HCT116 (cell line): Measurements from ENCODE around the gene MAPK8IP3.

ENCODE experiments used
- CEBPB ChIP-seq: IDR thresholded peaks from 2 replicates; pipeline ENCODE4 v1.6.1; 2012; ENCODE audit warnings: low read depth
- EGR1 ChIP-seq: IDR thresholded peaks from 2 replicates; pipeline ENCODE4 v1.6.1; 2012; ENCODE audit warnings: low read depth
- EZH2 ChIP-seq: fragments of 200-600 bp; sonication (generic); IDR thresholded peaks from 2 replicates; pipeline ENCODE4 v1.6.1; 2017; ENCODE audit warnings: antibody characterized with exemption, mixed run types
- EZH2phosphoT487 ChIP-seq: fragments of 200-600 bp; IDR thresholded peaks from 2 replicates; pipeline ENCODE4 v1.6.1; 2018; ENCODE audit warnings: antibody characterized with exemption, borderline replicate concordance
- POLR2A ChIP-seq: IDR thresholded peaks from 2 replicates; pipeline ENCODE4 v1.7.0; 2011; ENCODE audit warnings: borderline replicate concordance; ENCODE audit not compliant: insufficient read depth, insufficient read length; ENCODE audit errors: extremely low read depth
- POLR2AphosphoS5 ChIP-seq: IDR thresholded peaks from 2 replicates; pipeline ENCODE4 v1.6.1; 2011; ENCODE audit warnings: mild to moderate bottlenecking, low read depth, low read length, moderate library complexity
- SP1 ChIP-seq: IDR thresholded peaks from 2 replicates; pipeline ENCODE4 v1.6.1; 2012; ENCODE audit warnings: low read depth
- TF ChIP-seq, protein P1 (sequence below): IDR thresholded peaks from 2 replicates; pipeline ENCODE4 v1.6.1; 2011; ENCODE audit warnings: mild to moderate bottlenecking, low read length, moderate library complexity; ENCODE audit not compliant: insufficient replicate concordance; ENCODE audit errors: extremely low read depth
- TF ChIP-seq, protein P2 (sequence below), 3 experiments: fragments of 200-600 bp in 1 of 3; sonication (generic) in 1 of 3; IDR thresholded peaks in 2 of 3; conservative IDR thresholded peaks in 1 of 3; 2 replicates each; pipeline ENCODE4 v1.5.1; 2012 to 2017; ENCODE audit warnings: low read depth in 2 of 3, low read length in 2 of 3, antibody characterized with exemption in 1 of 3, borderline replicate concordance in 1 of 3, control low read depth in 1 of 3, mild to moderate bottlenecking in 1 of 3, mixed read lengths in 1 of 3, mixed run types in 1 of 3, moderate library complexity in 1 of 3; ENCODE audit not compliant: insufficient read depth in 1 of 3

DNA sequence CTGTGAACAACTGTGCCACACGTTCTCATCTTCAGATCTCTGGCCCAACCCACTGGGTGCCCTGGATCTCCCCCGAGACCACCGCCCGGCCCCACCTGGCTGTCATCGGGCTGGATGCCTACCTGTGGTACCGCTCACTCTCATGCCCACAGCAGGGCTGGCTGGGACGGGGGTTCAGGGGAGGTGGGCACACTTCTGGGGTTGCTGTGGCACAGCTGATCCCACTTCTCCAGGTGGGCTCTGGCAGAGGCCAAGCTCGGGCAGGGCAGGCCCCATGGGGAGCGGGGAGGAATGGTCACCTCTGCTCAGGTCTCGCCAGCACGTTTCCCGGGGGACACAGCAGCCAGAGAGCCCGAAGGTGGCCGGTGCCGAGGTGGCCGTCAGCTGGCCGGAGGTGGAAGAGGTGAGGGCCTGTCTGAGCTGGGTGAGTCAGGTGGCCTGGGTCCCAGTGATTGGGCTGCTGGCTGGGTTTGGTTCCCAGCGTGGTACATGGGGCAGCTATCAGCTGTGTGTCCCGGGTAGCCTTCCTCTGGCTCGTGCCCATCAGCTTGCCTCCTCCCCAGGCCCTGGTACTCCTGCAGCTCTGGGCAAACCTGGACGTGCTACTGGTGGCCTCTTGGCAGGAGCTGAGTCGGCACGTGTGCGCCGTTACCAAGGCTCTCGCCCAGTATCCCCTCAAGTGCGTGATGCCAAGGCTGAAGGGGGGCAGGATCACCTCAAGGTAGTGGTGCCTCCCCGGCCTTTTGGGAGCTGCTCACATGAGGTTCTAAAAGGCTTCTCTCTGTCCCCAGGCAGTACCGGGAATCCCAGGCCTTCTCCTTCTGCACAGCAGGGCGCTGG is 69.2 kb downstream of the MAPK8IP3 start:
- TF ChIP-seq POLR2A (no peak), POLR2AphosphoS5 (no peak), SP1 (no peak), CEBPB (no peak), EGR1 (no peak), EZH2 (no peak), EZH2phosphoT487 (no peak)
- TF ChIP-seq, protein P1, sequence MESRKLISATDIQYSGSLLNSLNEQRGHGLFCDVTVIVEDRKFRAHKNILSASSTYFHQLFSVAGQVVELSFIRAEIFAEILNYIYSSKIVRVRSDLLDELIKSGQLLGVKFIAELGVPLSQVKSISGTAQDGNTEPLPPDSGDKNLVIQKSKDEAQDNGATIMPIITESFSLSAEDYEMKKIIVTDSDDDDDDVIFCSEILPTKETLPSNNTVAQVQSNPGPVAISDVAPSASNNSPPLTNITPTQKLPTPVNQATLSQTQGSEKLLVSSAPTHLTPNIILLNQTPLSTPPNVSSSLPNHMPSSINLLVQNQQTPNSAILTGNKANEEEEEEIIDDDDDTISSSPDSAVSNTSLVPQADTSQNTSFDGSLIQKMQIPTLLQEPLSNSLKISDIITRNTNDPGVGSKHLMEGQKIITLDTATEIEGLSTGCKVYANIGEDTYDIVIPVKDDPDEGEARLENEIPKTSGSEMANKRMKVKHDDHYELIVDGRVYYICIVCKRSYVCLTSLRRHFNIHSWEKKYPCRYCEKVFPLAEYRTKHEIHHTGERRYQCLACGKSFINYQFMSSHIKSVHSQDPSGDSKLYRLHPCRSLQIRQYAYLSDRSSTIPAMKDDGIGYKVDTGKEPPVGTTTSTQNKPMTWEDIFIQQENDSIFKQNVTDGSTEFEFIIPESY: no peak
- TF ChIP-seq, protein P2, sequence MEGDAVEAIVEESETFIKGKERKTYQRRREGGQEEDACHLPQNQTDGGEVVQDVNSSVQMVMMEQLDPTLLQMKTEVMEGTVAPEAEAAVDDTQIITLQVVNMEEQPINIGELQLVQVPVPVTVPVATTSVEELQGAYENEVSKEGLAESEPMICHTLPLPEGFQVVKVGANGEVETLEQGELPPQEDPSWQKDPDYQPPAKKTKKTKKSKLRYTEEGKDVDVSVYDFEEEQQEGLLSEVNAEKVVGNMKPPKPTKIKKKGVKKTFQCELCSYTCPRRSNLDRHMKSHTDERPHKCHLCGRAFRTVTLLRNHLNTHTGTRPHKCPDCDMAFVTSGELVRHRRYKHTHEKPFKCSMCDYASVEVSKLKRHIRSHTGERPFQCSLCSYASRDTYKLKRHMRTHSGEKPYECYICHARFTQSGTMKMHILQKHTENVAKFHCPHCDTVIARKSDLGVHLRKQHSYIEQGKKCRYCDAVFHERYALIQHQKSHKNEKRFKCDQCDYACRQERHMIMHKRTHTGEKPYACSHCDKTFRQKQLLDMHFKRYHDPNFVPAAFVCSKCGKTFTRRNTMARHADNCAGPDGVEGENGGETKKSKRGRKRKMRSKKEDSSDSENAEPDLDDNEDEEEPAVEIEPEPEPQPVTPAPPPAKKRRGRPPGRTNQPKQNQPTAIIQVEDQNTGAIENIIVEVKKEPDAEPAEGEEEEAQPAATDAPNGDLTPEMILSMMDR (IDR thresholded peaks at IDR 0.05 in 2 of 3, conservative IDR thresholded peaks at IDR 0.05 in 1 of 3; ENCODE audit: borderline replicate concordance in 1 of 3, insufficient read depth in 1 of 3, low read depth in 2 of 3, low read length in 2 of 3): no peak
